SK-N-SH (cell line): ENCODE results near the gene PCBP3. TPM values are rescaled to one million over a fixed set of nuclear protein-coding genes. Genes with fewer than 3 reads are reported as not detected.

Experiments used
- CTCF ChIA-PET: fragments of 300-600, 350-600 bp; formaldehyde crosslinking; extraction: SDS; loops from one replicate; lab custom pipeline; 2021; lab: Yijun Ruan, JAX
- POLR2A ChIA-PET: fragments of 350-600 bp; sonication (Branson Sonifier 250); formaldehyde crosslinking; extraction: SDS; loops from one replicate; lab custom pipeline; 2020; ENCODE audit warnings: antibody characterized with exemption, inconsistent platforms; lab: Yijun Ruan, JAX
- DNase-seq: peaks from one replicate; pipeline ENCODE4 v3.0.0; 2012
- H2AFZ ChIP-seq: fragments of 200-600 bp; sonication (generic); 2 replicates; pipeline ENCODE4 v1.8.1; 2016; ENCODE audit warnings: antibody characterized with exemption, mild to moderate bottlenecking, low read depth
- H3F3A ChIP-seq: fragments of 200-600 bp; sonication (generic); replicated peaks from 2 replicates; pipeline ENCODE3; 2016; ENCODE audit warnings: antibody characterized with exemption, mild to moderate bottlenecking; ENCODE audit not compliant: insufficient read depth
- H3K27ac ChIP-seq, 2 experiments: fragments of 200-500 bp in 1 of 2; fragments of 200-600 bp in 1 of 2; sonication (Bioruptor generic) in 1 of 2; sonication (generic), shearing (Covaris generic) in 1 of 2; 2 replicates each; pipeline versions ENCODE4 v1.5.1 to v1.6.1; 2014 to 2016; ENCODE audit warnings: low read depth in 2 of 2, inconsistent platforms in 1 of 2, low read length in 1 of 2, mild to moderate bottlenecking in 1 of 2, mixed read lengths in 1 of 2
- H3K27me3 ChIP-seq: fragments of 200-600 bp; sonication (generic), shearing (Covaris generic); 2 replicates; pipeline ENCODE4 v1.6.1; 2016; ENCODE audit warnings: mixed run types; ENCODE audit not compliant: insufficient read depth
- H3K36me3 ChIP-seq, 2 experiments: fragments of 200-500 bp in 1 of 2; fragments of 200-600 bp in 1 of 2; sonication (Bioruptor generic) in 1 of 2; sonication (generic) in 1 of 2; replicated peaks in 1 of 2; 2 replicates each; pipeline versions ENCODE3 to v1.5.1; 2014 to 2016; ENCODE audit warnings: low read length in 1 of 2, mild to moderate bottlenecking in 1 of 2; ENCODE audit not compliant: insufficient read depth in 2 of 2, control insufficient read depth in 1 of 2
- H3K4me1 ChIP-seq, 2 experiments: fragments of 200-500 bp in 1 of 2; fragments of 200-600 bp in 1 of 2; sonication (Bioruptor generic) in 1 of 2; sonication (generic), shearing (Covaris generic) in 1 of 2; 2 replicates each; pipeline versions ENCODE4 v1.5.1 to v1.6.1; 2014 to 2016; ENCODE audit warnings: low read depth in 1 of 2, low read length in 1 of 2, mixed run types in 1 of 2; ENCODE audit not compliant: insufficient read depth in 2 of 2, control insufficient read depth in 1 of 2
- H3K4me2 ChIP-seq: fragments of 200-600 bp; sonication (generic), shearing (Covaris generic); 2 replicates; pipeline ENCODE4 v1.6.1; 2017; ENCODE audit warnings: mixed run types
- H3K4me3 ChIP-seq, 2 experiments: fragments of 200-500 bp in 1 of 2; fragments of 200-600 bp in 1 of 2; sonication (Bioruptor generic) in 1 of 2; sonication (generic), shearing (Covaris generic) in 1 of 2; 2 replicates each; pipeline versions ENCODE4 v1.5.1 to v1.8.1; 2014 to 2016; ENCODE audit warnings: low read depth in 2 of 2, inconsistent platforms in 1 of 2, low read length in 1 of 2, mild to moderate bottlenecking in 1 of 2, mixed read lengths in 1 of 2, moderate library complexity in 1 of 2
- H3K79me2 ChIP-seq: fragments of 200-600 bp; sonication (generic); 2 replicates; pipeline ENCODE4 v1.8.1; 2017; ENCODE audit warnings: mild to moderate bottlenecking; ENCODE audit not compliant: insufficient read depth
- H3K9ac ChIP-seq: fragments of 200-600 bp; sonication (generic); 2 replicates; pipeline ENCODE4 v1.6.1; 2017; ENCODE audit warnings: mixed run types
- H3K9me2 ChIP-seq: fragments of 200-600 bp; sonication (generic); 2 replicates; pipeline ENCODE4 v1.6.1; 2017; ENCODE audit warnings: mixed run types
- H3K9me3 ChIP-seq: fragments of 200-600 bp; sonication (generic); 2 replicates; pipeline ENCODE4 v1.6.1; 2017; ENCODE audit warnings: mixed run types, mild to moderate bottlenecking, moderate library complexity
- H4K20me1 ChIP-seq: fragments of 200-600 bp; sonication (generic); 2 replicates; pipeline ENCODE4 v1.6.1; 2017; ENCODE audit warnings: mild to moderate bottlenecking, mixed run types; ENCODE audit not compliant: insufficient read depth
- CHD2 ChIP-seq: fragments of 150-350 bp; IDR thresholded peaks from 2 replicates; pipeline ENCODE4 v1.6.1; 2018; ENCODE audit warnings: low read length; ENCODE audit not compliant: partially characterized antibody
- EP300 ChIP-seq, 2 experiments: IDR thresholded peaks; 2 replicates each; pipeline versions ENCODE4 v1.4.0 to v1.6.1; 2012; ENCODE audit warnings: borderline replicate concordance in 1 of 2, low read depth in 1 of 2, low read length in 1 of 2
- EZH2phosphoT487 ChIP-seq: fragments of 200-600 bp; sonication (generic); IDR thresholded peaks from 2 replicates; pipeline ENCODE4 v1.6.1; 2017; ENCODE audit warnings: low read depth, mixed run types, mild to moderate bottlenecking, antibody characterized with exemption, moderate library complexity, borderline replicate concordance
- FOSL2 ChIP-seq: IDR thresholded peaks from 2 replicates; pipeline ENCODE4 v1.4.0; 2012; ENCODE audit warnings: low read depth, mild to moderate bottlenecking, moderate library complexity, borderline replicate concordance
- FOXJ3 ChIP-seq: sonication (generic); formaldehyde crosslinking; IDR thresholded peaks from 2 replicates; pipeline ENCODE4 v1.5.1; 2020; ENCODE audit warnings: mild to moderate bottlenecking, missing genetic modification reagents
- FOXM1 ChIP-seq: IDR thresholded peaks from 2 replicates; pipeline ENCODE4 v1.4.0; 2012; ENCODE audit warnings: low read depth, mild to moderate bottlenecking
- MXI1 ChIP-seq: IDR thresholded peaks from 2 replicates; pipeline ENCODE4 v1.6.1; 2012; ENCODE audit warnings: mild to moderate bottlenecking, low read depth, low read length, improper control_type of control experiment
- NFIC ChIP-seq: IDR thresholded peaks from 2 replicates; pipeline ENCODE4 v1.4.0; 2012; ENCODE audit warnings: borderline replicate concordance
- POLR2AphosphoS5 ChIP-seq: IDR thresholded peaks from 2 replicates; pipeline ENCODE4 v1.6.1; 2012; ENCODE audit warnings: low read depth, low read length
- RAD21 ChIP-seq: IDR thresholded peaks from 2 replicates; pipeline ENCODE4 v1.6.1; 2012; ENCODE audit warnings: mild to moderate bottlenecking, low read length
- RCOR1 ChIP-seq: fragments of 150-350 bp; IDR thresholded peaks from 2 replicates; pipeline ENCODE4 v1.6.1; 2017; ENCODE audit warnings: antibody characterized with exemption, low read length
- RFX5 ChIP-seq: IDR thresholded peaks from 2 replicates; pipeline ENCODE4 v1.6.1; 2012; ENCODE audit warnings: mild to moderate bottlenecking, improper control_type of control experiment, low read length
- RXRA ChIP-seq: IDR thresholded peaks from 2 replicates; pipeline ENCODE4 v1.4.0; 2012; ENCODE audit warnings: low read depth, mild to moderate bottlenecking, borderline replicate concordance
- TAF1 ChIP-seq: IDR thresholded peaks from 2 replicates; pipeline ENCODE4 v1.6.1; 2012; ENCODE audit warnings: low read depth, mild to moderate bottlenecking, low read length, moderate library complexity, borderline replicate concordance
- WGBS: methylation state at CpG from one replicate; pipeline ENCODE4 v1.1.6; 2017; ENCODE audit warnings: low lambda C conversion rate; 5-methylcytosine and 5-hydroxymethylcytosine counted together
- polyA plus RNA-seq, 3 experiments: library from polyadenylated mRNA; depleted of rRNA; stranded (reverse); fragments of >200 nt; gene quantifications; 2 replicates each; pipeline ENCODE4 v1.2.3, GENCODE V29; 2012
- TF ChIP-seq, protein P1 (sequence below): IDR thresholded peaks from 2 replicates; pipeline ENCODE4 v1.4.0; 2012; ENCODE audit warnings: low read depth, borderline replicate concordance
- TF ChIP-seq, protein P2 (sequence below): fragments of 150-350 bp; IDR thresholded peaks from 2 replicates; pipeline ENCODE4 v1.6.1; 2017; ENCODE audit warnings: antibody characterized with exemption, low read length, low read depth, borderline replicate concordance

The PCBP3 gene
- polyA plus RNA-seq, 1 of the 3 experiments (the other 2 are of a cell fraction), result 9.5 TPM

DNA sequence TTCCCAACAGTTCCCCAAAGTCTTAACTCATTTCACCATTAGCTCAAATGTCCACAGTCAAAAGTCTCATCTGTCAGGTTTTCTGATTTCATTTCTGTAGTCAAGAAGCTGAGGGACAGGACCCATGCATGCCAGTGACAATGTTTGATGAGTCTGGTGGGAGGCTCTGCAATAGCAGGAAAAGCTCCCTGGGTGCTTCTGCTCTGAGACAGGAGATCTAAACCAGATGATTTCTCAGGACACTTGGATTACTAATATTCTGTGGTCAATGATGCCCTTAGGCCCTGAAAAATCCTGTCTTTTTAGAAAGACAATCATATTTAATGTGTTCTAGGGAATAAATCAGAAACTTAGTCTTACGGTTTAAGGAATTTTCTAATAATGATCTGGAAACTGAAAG is 56.4 kb downstream of the PCBP3 start (continued):
- TF ChIP-seq, protein P1, sequence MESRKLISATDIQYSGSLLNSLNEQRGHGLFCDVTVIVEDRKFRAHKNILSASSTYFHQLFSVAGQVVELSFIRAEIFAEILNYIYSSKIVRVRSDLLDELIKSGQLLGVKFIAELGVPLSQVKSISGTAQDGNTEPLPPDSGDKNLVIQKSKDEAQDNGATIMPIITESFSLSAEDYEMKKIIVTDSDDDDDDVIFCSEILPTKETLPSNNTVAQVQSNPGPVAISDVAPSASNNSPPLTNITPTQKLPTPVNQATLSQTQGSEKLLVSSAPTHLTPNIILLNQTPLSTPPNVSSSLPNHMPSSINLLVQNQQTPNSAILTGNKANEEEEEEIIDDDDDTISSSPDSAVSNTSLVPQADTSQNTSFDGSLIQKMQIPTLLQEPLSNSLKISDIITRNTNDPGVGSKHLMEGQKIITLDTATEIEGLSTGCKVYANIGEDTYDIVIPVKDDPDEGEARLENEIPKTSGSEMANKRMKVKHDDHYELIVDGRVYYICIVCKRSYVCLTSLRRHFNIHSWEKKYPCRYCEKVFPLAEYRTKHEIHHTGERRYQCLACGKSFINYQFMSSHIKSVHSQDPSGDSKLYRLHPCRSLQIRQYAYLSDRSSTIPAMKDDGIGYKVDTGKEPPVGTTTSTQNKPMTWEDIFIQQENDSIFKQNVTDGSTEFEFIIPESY, result no peak
- no peak for TF ChIP-seq EZH2phosphoT487
- TF ChIP-seq POLR2AphosphoS5, result 0 out of 2 replicates have a peak, but pooled peaks have one; percentile 15
- no peak for TF ChIP-seq NFIC
- TF ChIP-seq, all 33 proteins: peak for 4

DNA sequence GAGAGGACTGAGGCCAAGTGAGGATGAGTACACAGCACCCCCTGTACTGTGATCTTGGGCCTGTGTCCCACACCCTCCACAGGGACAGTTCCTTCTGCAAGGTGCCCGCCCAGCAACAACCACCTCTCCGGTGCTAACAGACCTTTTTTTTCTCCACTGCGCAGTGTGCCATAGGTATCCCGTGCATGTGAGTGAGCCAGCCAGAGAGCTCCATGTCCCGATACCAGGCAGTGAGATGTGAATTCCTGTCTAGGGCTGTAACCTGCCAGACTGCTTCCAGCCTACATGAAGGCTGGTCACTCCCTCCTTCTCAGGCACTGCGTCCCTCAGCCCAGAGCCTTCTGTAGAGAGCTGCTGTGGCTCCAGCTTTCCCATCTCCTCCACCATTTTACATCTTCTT is 56.9 kb downstream of the PCBP3 start:
- no peak for TF ChIP-seq RAD21
- no peak for TF ChIP-seq RXRA
- TF ChIP-seq FOXM1, result no peak
- no peak for TF ChIP-seq POLR2AphosphoS5
- no peak for TF ChIP-seq RCOR1
- TF ChIP-seq FOSL2, result no peak
- WGBS, result 89% methylated on average over 3 of the region's 6 CpGs
- Histone ChIP-seq H3K9me2 (no peaks in the 10 kb centered on the region), H4K20me1 (0 out of 2 replicates have a peak, but pooled peaks cover 3% of the 10 kb centered on the region), H3K36me3 (peaks cover 0 to 8% of the 10 kb centered on the region in 2 experiments), H3K4me2 (no peak overlapping the region), H3F3A (no peaks in the 10 kb centered on the region), H3K4me1 (peaks cover 24 to 51% of the 10 kb centered on the region in 2 experiments), H3K9me3 (no peaks in the 10 kb centered on the region), H3K27ac (peak overlapping the region; percentile 38 to 70; a peak in 3 of 4 replicates), H3K4me3 (no peak overlapping the region), H3K9ac (no peak overlapping the region), H3K79me2 (no peaks in the 10 kb centered on the region), H3K27me3 (no peaks in the 10 kb centered on the region), H2AFZ (no peak overlapping the region)
- ChIA-PET POLR2A (no interaction called here), CTCF (interaction anchor here (1.0 to 1.1 kb wide), 2 partner anchors 61 to 144 kb away, joined by 3 to 5 read pairs; no protein-coding TSS in a partner anchor)
- no peak for DNase-seq

DNA sequence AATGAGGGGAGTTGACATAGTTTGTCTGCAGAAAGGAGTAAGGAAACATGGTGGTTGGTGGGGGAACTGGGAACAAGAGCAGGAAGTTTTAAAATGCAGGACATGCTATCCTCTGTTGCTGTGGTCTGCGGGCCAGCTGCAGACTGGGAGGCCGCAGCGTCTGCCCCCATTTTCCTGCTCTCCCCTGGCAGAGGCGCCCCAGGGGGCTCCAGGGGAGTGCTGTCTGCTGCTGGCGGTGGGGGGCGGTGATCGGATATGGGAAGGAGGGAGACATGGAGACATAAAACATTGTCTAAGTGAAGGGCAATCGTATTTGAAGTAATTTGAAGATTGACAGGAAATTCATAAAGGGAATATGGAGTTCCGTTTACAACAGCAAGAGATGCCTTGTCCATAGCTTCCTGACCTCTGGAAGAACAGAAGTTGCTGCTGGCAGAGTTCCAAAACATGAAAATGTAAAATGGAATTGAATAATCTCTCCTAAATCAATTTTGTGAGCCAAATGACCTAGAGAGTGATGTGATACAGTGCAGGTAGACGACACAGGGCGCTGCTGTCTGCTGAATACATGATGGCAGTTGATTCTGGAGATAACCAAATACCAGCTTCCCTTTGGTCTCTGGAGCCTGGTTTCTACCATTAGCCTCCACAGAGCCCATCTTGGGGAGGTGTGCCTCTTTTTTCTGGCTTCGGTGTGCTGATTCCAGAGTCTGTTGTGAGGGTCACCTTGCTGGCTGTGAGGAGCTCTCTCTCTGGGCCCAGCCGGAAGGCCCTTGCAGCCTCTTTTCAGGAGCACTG is 61.0 kb downstream of the PCBP3 start:
- no peak overlapping the region for H2AFZ ChIP-seq
- DNase-seq, result peak; percentile 73
- H3F3A ChIP-seq, result no peaks in the 10 kb centered on the region
- no peaks in the 10 kb centered on the region for H4K20me1 ChIP-seq
- no peaks in the 10 kb centered on the region for H3K9me2 ChIP-seq
- no peak overlapping the region for H3K4me3 ChIP-seq
- WGBS, result 60% methylated on average over 13 of the region's 13 CpGs
- no peaks in the 10 kb centered on the region for H3K9me3 ChIP-seq
- H3K9ac ChIP-seq, result no peak overlapping the region
- H3K36me3 ChIP-seq, result peaks cover 0 to 8% of the 10 kb centered on the region in 2 experiments
- H3K27ac ChIP-seq, result peak overlapping the region in 1 of 2 experiments; percentile 98; a peak in 2 of 4 replicates
- H3K27me3 ChIP-seq, result no peaks in the 10 kb centered on the region
- peaks cover 10 to 59% of the 10 kb centered on the region in 2 experiments; a peak in 3 of 4 replicates for H3K4me1 ChIP-seq
- ChIA-PET CTCF (interaction anchor here (0.6 to 2.9 kb wide), 9 partner anchors 12 to 149 kb away, joined by 3 to 15 read pairs (median 3); no protein-coding TSS in a partner anchor), POLR2A (interaction anchor here (0.8 to 1.4 kb wide), 5 partner anchors 19 to 267 kb away, joined by 3 to 7 read pairs (median 4); no protein-coding TSS in a partner anchor)
- no peaks in the 10 kb centered on the region for H3K79me2 ChIP-seq
- no peak overlapping the region for H3K4me2 ChIP-seq
- TF ChIP-seq CHD2 (peak; percentile 79), RFX5 (no peak), TAF1 (no peak), EP300 (IDR thresholded peaks at IDR 0.05; ENCODE audit: borderline replicate concordance in 1 of 2, low read depth in 1 of 2, low read length in 1 of 2) (peak in 1 of 2 experiments; percentile 91; a peak in 2 of 4 replicates), RCOR1 (peak; percentile 88; the same call in 1 of the 2 replicates), MXI1 (no peak; the same call in 1 of the 2 replicates), NFIC (peak; percentile 38; the same call in 1 of the 2 replicates), FOXJ3 (peak; percentile 72; the same call in 1 of the 2 replicates), RAD21 (peak; percentile 35; the same call in 1 of the 2 replicates), FOSL2 (no peak)
- TF ChIP-seq, protein P2, sequence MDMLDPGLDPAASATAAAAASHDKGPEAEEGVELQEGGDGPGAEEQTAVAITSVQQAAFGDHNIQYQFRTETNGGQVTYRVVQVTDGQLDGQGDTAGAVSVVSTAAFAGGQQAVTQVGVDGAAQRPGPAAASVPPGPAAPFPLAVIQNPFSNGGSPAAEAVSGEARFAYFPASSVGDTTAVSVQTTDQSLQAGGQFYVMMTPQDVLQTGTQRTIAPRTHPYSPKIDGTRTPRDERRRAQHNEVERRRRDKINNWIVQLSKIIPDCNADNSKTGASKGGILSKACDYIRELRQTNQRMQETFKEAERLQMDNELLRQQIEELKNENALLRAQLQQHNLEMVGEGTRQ, result no peak
